ENCODE results near the gene FGF1.

FGF1 gene

GRCh38 chr5:142572006-142572405 is 113.9 kb downstream of the FGF1 start:
- TF ChIP-seq, protein P1, sequence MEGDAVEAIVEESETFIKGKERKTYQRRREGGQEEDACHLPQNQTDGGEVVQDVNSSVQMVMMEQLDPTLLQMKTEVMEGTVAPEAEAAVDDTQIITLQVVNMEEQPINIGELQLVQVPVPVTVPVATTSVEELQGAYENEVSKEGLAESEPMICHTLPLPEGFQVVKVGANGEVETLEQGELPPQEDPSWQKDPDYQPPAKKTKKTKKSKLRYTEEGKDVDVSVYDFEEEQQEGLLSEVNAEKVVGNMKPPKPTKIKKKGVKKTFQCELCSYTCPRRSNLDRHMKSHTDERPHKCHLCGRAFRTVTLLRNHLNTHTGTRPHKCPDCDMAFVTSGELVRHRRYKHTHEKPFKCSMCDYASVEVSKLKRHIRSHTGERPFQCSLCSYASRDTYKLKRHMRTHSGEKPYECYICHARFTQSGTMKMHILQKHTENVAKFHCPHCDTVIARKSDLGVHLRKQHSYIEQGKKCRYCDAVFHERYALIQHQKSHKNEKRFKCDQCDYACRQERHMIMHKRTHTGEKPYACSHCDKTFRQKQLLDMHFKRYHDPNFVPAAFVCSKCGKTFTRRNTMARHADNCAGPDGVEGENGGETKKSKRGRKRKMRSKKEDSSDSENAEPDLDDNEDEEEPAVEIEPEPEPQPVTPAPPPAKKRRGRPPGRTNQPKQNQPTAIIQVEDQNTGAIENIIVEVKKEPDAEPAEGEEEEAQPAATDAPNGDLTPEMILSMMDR (IDR thresholded peaks at IDR 0.05; ENCODE audit: insufficient read depth, low read length, poor library complexity, severe bottlenecking) = no peak
- Histone ChIP-seq H3K27me3 (replicated peaks; ENCODE audit: control insufficient read depth, insufficient read depth, low read length) (no peaks in the 10 kb centered on the region), H3K4me3 (replicated peaks; ENCODE audit: low read depth, low read length) (no peak overlapping the region), H3K36me3 (ENCODE audit: control insufficient read depth, insufficient read depth, low read length) (no peaks in the 10 kb centered on the region)
- DNase-seq (ENCODE audit: extremely low read depth, insufficient read length) = no peak

DNA sequence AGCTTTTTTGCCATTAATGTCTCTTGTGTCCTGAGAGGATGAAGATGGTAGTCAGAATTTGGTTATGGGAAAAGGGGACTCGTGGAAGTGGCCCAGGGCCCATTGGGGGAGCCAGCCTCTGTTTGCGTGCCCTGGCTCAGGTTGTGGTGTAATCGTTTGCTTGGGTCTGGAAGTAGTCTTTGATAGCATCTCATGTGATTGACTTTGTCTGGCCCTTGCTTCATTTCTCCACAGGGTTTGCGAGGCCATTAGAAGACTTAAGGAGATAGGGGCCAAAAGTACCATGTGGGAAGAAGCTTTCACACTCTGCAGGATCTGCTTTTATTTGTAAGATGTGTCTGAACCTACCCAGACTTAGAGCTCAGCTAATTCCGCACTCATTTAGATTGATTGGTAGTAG is 114.5 kb downstream of the FGF1 start:
- H3K36me3 ChIP-seq (ENCODE audit: control insufficient read depth, insufficient read depth, low read length) = no peaks in the 10 kb centered on the region

DNA sequence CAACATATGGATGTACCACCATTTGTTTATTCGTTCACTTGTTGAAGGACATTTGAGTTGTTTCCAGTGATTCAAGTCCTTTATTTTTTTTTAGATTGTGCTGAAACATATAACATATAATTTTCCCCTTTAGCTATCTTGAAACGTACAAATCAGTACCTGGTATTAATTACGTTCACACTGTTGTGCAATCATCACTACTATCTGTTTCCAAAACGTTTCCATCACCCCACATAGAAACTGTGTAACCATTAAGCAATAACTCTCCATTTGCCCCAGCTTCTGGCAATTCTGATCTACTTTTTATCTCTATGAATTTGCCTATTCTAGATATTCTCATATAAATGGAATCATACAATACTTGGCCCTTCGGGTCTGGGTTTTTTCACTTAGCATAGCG is 116.0 kb downstream of the FGF1 start:
- H3K27me3 ChIP-seq (replicated peaks; ENCODE audit: control insufficient read depth, insufficient read depth, low read length) = no peaks in the 10 kb centered on the region
- no peaks in the 10 kb centered on the region for H3K36me3 ChIP-seq (ENCODE audit: control insufficient read depth, insufficient read depth, low read length)
- no peak overlapping the region for H3K4me3 ChIP-seq (replicated peaks; ENCODE audit: low read depth, low read length)
- no peak for DNase-seq (ENCODE audit: extremely low read depth, insufficient read length)
- TF ChIP-seq, protein P1 (IDR thresholded peaks at IDR 0.05; ENCODE audit: insufficient read depth, low read length, poor library complexity, severe bottlenecking) = no peak

More for the DNA sequence above, 114.5 kb downstream of the FGF1 start:
- H3K27me3 ChIP-seq (replicated peaks; ENCODE audit: control insufficient read depth, insufficient read depth, low read length) = no peaks in the 10 kb centered on the region
- TF ChIP-seq, protein P1 (IDR thresholded peaks at IDR 0.05; ENCODE audit: insufficient read depth, low read length, poor library complexity, severe bottlenecking) = no peak
- no peak overlapping the region for H3K4me3 ChIP-seq (replicated peaks; ENCODE audit: low read depth, low read length)
- no peak for DNase-seq (ENCODE audit: extremely low read depth, insufficient read length)

DNA sequence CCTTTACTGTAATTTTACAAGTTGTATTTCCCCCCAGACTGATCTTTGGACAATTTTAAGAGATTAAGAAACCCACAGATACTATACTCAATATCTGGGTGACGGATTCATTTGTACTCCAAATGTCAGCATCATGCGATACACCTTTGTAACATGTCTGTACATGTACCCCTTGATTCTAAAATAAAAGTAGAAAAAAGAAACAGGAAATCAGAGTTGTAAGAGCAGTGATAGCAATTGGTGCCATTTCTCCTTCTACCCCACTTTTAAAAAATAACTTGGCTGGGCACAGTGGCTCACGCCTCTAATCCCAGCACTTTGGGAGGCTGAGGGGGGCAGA is 116.9 kb downstream of the FGF1 start:
- TF ChIP-seq, protein P1 (IDR thresholded peaks at IDR 0.05; ENCODE audit: insufficient read depth, low read length, poor library complexity, severe bottlenecking) = no peak
- no peak for DNase-seq (ENCODE audit: extremely low read depth, insufficient read length)

DNA sequence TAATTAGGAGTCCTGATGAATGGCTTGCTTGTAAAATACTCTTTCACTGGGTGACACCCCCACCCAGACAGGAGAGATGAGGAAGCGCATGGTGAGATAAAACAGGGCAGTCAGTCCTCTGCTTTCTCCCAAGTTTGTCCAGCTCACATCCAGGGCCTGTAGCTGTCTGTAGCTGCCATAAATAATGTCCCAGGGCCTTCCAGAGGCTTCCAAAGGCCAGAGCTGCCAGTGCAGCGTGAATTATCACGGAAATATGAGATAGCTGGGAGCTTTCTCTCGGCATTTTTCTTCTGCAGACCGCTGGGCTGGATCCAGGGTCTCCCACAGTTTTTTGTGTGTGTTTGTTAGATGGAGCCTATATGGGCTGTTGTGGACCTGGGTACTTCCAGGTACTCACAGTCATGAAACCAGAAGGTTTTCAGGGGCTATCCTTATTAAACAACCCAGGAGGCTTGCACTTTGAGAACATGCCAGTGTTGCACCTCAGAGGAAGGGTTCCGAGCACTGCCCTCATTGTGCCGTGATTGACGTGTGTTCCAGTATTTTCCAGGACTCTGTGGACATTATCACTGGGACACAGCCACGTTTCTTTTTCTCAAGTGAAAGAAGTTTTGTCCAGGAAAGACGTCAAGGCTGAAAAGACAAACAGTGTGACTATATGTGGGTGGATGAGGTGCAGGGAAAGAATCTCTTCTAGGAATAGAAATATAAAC is 117.5 kb downstream of the FGF1 start:
- no peak overlapping the region for H3K4me3 ChIP-seq (replicated peaks; ENCODE audit: low read depth, low read length)
- no peaks in the 10 kb centered on the region for H3K27me3 ChIP-seq (replicated peaks; ENCODE audit: control insufficient read depth, insufficient read depth, low read length)
- DNase-seq (ENCODE audit: extremely low read depth, insufficient read length) = no peak
- TF ChIP-seq, protein P1 (IDR thresholded peaks at IDR 0.05; ENCODE audit: insufficient read depth, low read length, poor library complexity, severe bottlenecking) = no peak
- H3K36me3 ChIP-seq (ENCODE audit: control insufficient read depth, insufficient read depth, low read length) = no peaks in the 10 kb centered on the region

More for the DNA sequence above, 116.9 kb downstream of the FGF1 start:
- no peaks in the 10 kb centered on the region for H3K27me3 ChIP-seq (replicated peaks; ENCODE audit: control insufficient read depth, insufficient read depth, low read length)
- no peaks in the 10 kb centered on the region for H3K36me3 ChIP-seq (ENCODE audit: control insufficient read depth, insufficient read depth, low read length)
- no peak overlapping the region for H3K4me3 ChIP-seq (replicated peaks; ENCODE audit: low read depth, low read length)

All from GM06990 (cell line).